Sigmoid colon (tissue), 4 donors: ENCODE data around the gene TAMALIN.

Experiments used
- POLR2A ChIP-seq, 2 donors: fragments of 450-650 bp; IDR thresholded peaks; one replicate each; pipeline ENCODE4 v1.6.1; 2016; ENCODE audit warnings: antibody characterized with exemption in 2 of 2, mild to moderate bottlenecking in 2 of 2, moderate library complexity in 2 of 2
- POLR2AphosphoS5 ChIP-seq, 4 donors: sonication (generic); formaldehyde crosslinking; IDR thresholded peaks; one replicate each; pipeline ENCODE4 v1.6.1; 2017; ENCODE audit warnings: antibody characterized with exemption in 4 of 4
- TF ChIP-seq, protein P1 (sequence below), 4 experiments: fragments of 450-650 bp in 3 of 4; fragments of 200-600 bp in 1 of 4; IDR thresholded peaks; one replicate each; pipeline ENCODE4 v1.5.1; 2016 to 2019; ENCODE audit warnings: antibody characterized with exemption in 4 of 4, mild to moderate bottlenecking in 3 of 4, moderate library complexity in 2 of 4

DNA sequence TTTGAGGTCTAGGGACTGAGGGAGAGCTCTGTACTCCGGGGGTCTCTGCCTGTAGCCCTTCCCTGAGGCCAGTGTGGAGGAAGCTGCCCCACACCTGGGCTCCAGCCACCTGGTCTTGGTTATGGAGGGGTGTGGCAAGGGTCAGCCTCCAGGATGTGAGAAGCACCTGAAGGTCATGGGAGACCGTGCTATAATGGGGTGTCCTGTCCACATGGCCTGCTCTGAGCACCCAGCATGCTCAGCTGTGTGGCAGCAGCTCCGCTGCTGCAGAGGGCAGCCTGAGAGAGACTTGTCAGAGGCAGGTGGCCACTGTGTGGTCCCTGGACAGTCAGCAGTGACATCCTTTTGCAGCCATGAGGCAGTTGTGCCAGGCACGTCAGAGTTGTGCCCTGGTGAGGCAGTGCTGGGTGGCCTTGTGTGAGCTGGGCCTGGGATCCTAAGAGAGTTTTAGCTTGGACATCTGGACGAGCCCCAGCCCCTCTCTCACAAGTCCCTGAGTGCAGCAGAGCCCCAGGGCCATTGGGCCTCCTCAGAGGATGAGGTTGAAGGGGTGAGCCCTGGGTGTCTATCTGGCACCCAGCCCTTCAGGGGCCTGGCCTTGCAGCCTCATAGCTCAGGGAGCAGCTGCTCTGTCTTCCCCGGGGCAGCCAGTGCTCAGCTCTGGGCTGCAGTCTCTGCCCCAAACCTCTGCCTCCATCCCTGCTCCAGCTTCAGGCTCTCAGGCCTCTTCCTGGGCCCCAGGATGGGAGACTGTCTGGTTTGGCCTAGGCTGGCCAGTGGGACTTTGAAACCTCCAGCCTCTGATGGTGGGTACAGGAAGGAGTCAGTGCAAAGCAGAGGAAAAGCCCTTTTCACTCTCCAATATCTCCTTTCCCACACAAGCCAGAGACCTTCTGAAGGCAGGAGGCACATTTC is 55.7 kb downstream of the TAMALIN start:
- TF ChIP-seq POLR2A (IDR thresholded peaks at IDR 0.05) (no peak), POLR2AphosphoS5 (IDR thresholded peaks at IDR 0.05) (no peak)
- TF ChIP-seq, protein P1, sequence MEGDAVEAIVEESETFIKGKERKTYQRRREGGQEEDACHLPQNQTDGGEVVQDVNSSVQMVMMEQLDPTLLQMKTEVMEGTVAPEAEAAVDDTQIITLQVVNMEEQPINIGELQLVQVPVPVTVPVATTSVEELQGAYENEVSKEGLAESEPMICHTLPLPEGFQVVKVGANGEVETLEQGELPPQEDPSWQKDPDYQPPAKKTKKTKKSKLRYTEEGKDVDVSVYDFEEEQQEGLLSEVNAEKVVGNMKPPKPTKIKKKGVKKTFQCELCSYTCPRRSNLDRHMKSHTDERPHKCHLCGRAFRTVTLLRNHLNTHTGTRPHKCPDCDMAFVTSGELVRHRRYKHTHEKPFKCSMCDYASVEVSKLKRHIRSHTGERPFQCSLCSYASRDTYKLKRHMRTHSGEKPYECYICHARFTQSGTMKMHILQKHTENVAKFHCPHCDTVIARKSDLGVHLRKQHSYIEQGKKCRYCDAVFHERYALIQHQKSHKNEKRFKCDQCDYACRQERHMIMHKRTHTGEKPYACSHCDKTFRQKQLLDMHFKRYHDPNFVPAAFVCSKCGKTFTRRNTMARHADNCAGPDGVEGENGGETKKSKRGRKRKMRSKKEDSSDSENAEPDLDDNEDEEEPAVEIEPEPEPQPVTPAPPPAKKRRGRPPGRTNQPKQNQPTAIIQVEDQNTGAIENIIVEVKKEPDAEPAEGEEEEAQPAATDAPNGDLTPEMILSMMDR (IDR thresholded peaks at IDR 0.05): no peak
